RWPE2 (cell line): Measurements from ENCODE around the gene VPS8.

ENCODE experiments used
- ATAC-seq: fragments of 200-7000 bp; cut with Tn5 transposase; 3 replicates; pipeline ENCODE4 v1.9.1; 2021; ENCODE audit warnings: low read depth
- DNase-seq: peaks from one replicate; pipeline ENCODE4 v3.0.0-alpha.2; 2020; ENCODE audit warnings: low spot score
- H3K27ac ChIP-seq: fragments of 450-650 bp; 2 replicates; pipeline ENCODE4 v1.5.1; 2017; ENCODE audit warnings: mild to moderate bottlenecking; ENCODE audit not compliant: poor library complexity, severe bottlenecking
- H3K27me3 ChIP-seq: fragments of 250-450 bp; sonication (Bioruptor Pico); 2 replicates; pipeline ENCODE4 v1.5.1; 2021; ENCODE audit warnings: mild to moderate bottlenecking, moderate library complexity; ENCODE audit not compliant: insufficient read depth, poor library complexity, severe bottlenecking
- H3K36me3 ChIP-seq: fragments of 250-450 bp; sonication (Bioruptor Pico); 2 replicates; pipeline ENCODE4 v1.5.1; 2020; ENCODE audit warnings: low read depth, mild to moderate bottlenecking, moderate library complexity
- H3K4me1 ChIP-seq: fragments of 250-450 bp; sonication (Bioruptor Pico); 2 replicates; pipeline ENCODE4 v1.5.1; 2021; ENCODE audit warnings: mild to moderate bottlenecking, moderate library complexity; ENCODE audit not compliant: insufficient read depth, poor library complexity, severe bottlenecking
- H3K4me3 ChIP-seq: fragments of 250-450 bp; sonication (Bioruptor Pico); 2 replicates; pipeline ENCODE4 v1.5.1; 2021; ENCODE audit warnings: mild to moderate bottlenecking, moderate library complexity; ENCODE audit not compliant: severe bottlenecking
- H3K9me3 ChIP-seq: fragments of 250-450 bp; sonication (Bioruptor Pico); 2 replicates; pipeline ENCODE4 v1.5.1; 2021; ENCODE audit warnings: mild to moderate bottlenecking, moderate library complexity; ENCODE audit not compliant: severe bottlenecking
- CTCF ChIP-seq: fragments of 450-650 bp; IDR thresholded peaks from one replicate; pipeline ENCODE4 v1.5.1; 2017; ENCODE audit warnings: mild to moderate bottlenecking, moderate library complexity; ENCODE audit not compliant: poor library complexity, severe bottlenecking

The VPS8 gene

GRCh38 chr3:184970186-184970585, 158.2 kb downstream of the VPS8 start:
- H3K27ac ChIP-seq: no peak overlapping the region
- no peaks in the 10 kb centered on the region for H3K9me3 ChIP-seq
- no peaks in the 10 kb centered on the region for H3K4me1 ChIP-seq
- peaks cover 3% of the 10 kb centered on the region; the same call in 1 of the 2 replicates for H3K36me3 ChIP-seq
- DNase-seq (no peak), ATAC-seq (no peak)
- no peak for TF ChIP-seq CTCF
- no peaks in the 10 kb centered on the region for H3K27me3 ChIP-seq
- H3K4me3 ChIP-seq: no peak overlapping the region

GRCh38 chr3:184977796-184978195, 165.8 kb downstream of the VPS8 start:
- no peak for ATAC-seq

GRCh38 chr3:184981071-184981470, 169.1 kb downstream of the VPS8 start:
- no peaks in the 10 kb centered on the region for H3K27me3 ChIP-seq
- H3K9me3 ChIP-seq: no peaks in the 10 kb centered on the region
- no peak for DNase-seq
- TF ChIP-seq CTCF: no peak
- 0 out of 2 replicates have a peak, but pooled peaks cover 3% of the 10 kb centered on the region for H3K36me3 ChIP-seq
- H3K4me1 ChIP-seq: no peaks in the 10 kb centered on the region
- no peak for ATAC-seq
- H3K27ac ChIP-seq: no peak overlapping the region
- H3K4me3 ChIP-seq: no peak overlapping the region

More at GRCh38 chr3:184977796-184978195, 165.8 kb downstream of the VPS8 start:
- Histone ChIP-seq H3K4me1 (no peaks in the 10 kb centered on the region), H3K36me3 (no peaks in the 10 kb centered on the region), H3K27ac (no peak overlapping the region), H3K4me3 (no peak overlapping the region), H3K27me3 (no peaks in the 10 kb centered on the region), H3K9me3 (no peaks in the 10 kb centered on the region)
- DNase-seq: no peak
- TF ChIP-seq CTCF: no peak

- Histone ChIP-seq H3K9me3 (no peaks in the 10 kb centered on the region), H3K36me3 (0 out of 2 replicates have a peak, but pooled peaks cover 3% of the 10 kb centered on the region), H3K4me1 (no peaks in the 10 kb centered on the region), H3K27me3 (no peaks in the 10 kb centered on the region), H3K4me3 (no peak overlapping the region), H3K27ac (no peak overlapping the region)
- no peak for TF ChIP-seq CTCF
- ATAC-seq: no peak
- no peak for DNase-seq
Measured at GRCh38 chr3:184982076-184982475, 170.1 kb downstream of the VPS8 start.

- Histone ChIP-seq H3K9me3 (no peaks in the 10 kb centered on the region), H3K36me3 (0 out of 2 replicates have a peak, but pooled peaks cover 3% of the 10 kb centered on the region), H3K27ac (no peak overlapping the region), H3K4me3 (no peak overlapping the region), H3K27me3 (no peaks in the 10 kb centered on the region), H3K4me1 (no peaks in the 10 kb centered on the region)
- DNase-seq (no peak), ATAC-seq (no peak)
- TF ChIP-seq CTCF: no peak
Measured at GRCh38 chr3:184985586-184985985, 173.6 kb downstream of the VPS8 start.
